DOHH2 (cell line): Measurements from ENCODE around the gene WASL.

Experiments used
- H3F3A ChIP-seq: fragments of 200-600 bp; sonication (generic), shearing (Covaris generic); 2 replicates; pipeline ENCODE4 v1.6.0; 2016; ENCODE audit warnings: antibody characterized with exemption, mild to moderate bottlenecking; ENCODE audit not compliant: control insufficient read depth, insufficient read depth
- H3K27ac ChIP-seq: fragments of 200-600 bp; sonication (generic); 2 replicates; pipeline ENCODE4 v1.5.1; 2014; ENCODE audit warnings: low read depth, mild to moderate bottlenecking, low read length, moderate library complexity
- H3K27me3 ChIP-seq: fragments of 200-600 bp; sonication (generic); 2 replicates; pipeline ENCODE4 v1.6.1; 2014; ENCODE audit warnings: mild to moderate bottlenecking, low read length, mixed read lengths; ENCODE audit not compliant: control insufficient read depth
- H3K36me3 ChIP-seq: fragments of 200-600 bp; sonication (generic); 2 replicates; pipeline ENCODE4 v1.6.1; 2014; ENCODE audit warnings: mild to moderate bottlenecking, low read length, moderate library complexity, mixed read lengths; ENCODE audit not compliant: control insufficient read depth
- H3K4me1 ChIP-seq: fragments of 200-600 bp; sonication (generic); 2 replicates; pipeline ENCODE4 v1.6.1; 2014; ENCODE audit warnings: mild to moderate bottlenecking, low read length, mixed read lengths; ENCODE audit not compliant: control insufficient read depth
- H3K4me2 ChIP-seq: fragments of 200-600 bp; sonication (generic); 2 replicates; pipeline ENCODE4 v1.6.0; 2014; ENCODE audit warnings: mild to moderate bottlenecking, low read length, moderate library complexity
- H3K4me3 ChIP-seq: fragments of 200-600 bp; sonication (generic); 2 replicates; pipeline ENCODE4 v1.5.1; 2014; ENCODE audit warnings: mild to moderate bottlenecking, low read length, mixed read lengths
- H3K79me2 ChIP-seq: fragments of 200-600 bp; sonication (generic); 2 replicates; pipeline ENCODE4 v1.6.1; 2014; ENCODE audit warnings: mild to moderate bottlenecking, low read length, mixed read lengths; ENCODE audit not compliant: control insufficient read depth
- H3K9me2 ChIP-seq: fragments of 200-600 bp; sonication (generic); replicated peaks from 2 replicates; pipeline ENCODE4 v1.6.1; 2014; ENCODE audit warnings: mild to moderate bottlenecking, low read length, mixed read lengths; ENCODE audit not compliant: control insufficient read depth
- H3K9me3 ChIP-seq: fragments of 200-600 bp; sonication (generic); 2 replicates; pipeline ENCODE4 v1.6.1; 2014; ENCODE audit warnings: antibody characterized with exemption, low read length, mixed read lengths; ENCODE audit not compliant: control insufficient read depth, insufficient read depth
- H4K20me1 ChIP-seq: fragments of 200-600 bp; sonication (generic); 2 replicates; pipeline ENCODE4 v1.6.0; 2014; ENCODE audit warnings: low read depth, mild to moderate bottlenecking, antibody characterized with exemption, low read length, moderate library complexity; ENCODE audit not compliant: control insufficient read depth, insufficient read depth
- CTCF ChIP-seq: fragments of 200-600 bp; sonication (generic); IDR thresholded peaks from one replicate; pipeline ENCODE4 v1.5.1; 2014; ENCODE audit warnings: antibody characterized with exemption, mild to moderate bottlenecking, low read depth, low read length; ENCODE audit not compliant: poor library complexity, severe bottlenecking
- EZH2phosphoT487 ChIP-seq: fragments of 200-600 bp; sonication (generic); IDR thresholded peaks from 2 replicates; pipeline ENCODE4 v1.6.1; 2017; ENCODE audit warnings: borderline replicate concordance, mild to moderate bottlenecking, antibody characterized with exemption, low read length, moderate library complexity, mixed read lengths

WASL gene

DNA sequence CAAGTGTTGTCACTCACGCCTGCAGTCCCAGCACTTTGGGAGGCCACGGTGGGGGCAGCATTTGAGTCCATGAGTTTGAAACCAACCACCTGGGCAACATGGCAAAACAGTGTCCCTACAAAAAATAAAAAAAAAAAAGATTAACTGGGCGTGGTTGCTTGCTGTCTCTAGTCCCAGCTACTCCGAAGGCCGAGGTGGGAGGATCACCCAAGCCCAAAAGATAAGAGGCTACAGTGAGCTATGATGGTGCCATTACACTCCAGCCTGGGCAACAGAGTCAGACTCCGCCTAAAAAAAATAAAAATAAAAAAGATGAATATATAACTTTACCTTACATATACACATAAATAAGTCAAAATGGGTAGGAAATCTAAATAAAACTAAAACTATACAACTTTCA is 95.6 kb downstream of the WASL start:
- no peak for TF ChIP-seq CTCF
- TF ChIP-seq EZH2phosphoT487 = no peak
- Histone ChIP-seq H3K9me2 (no peaks in the 10 kb centered on the region; the same call in 1 of the 2 replicates), H3K4me2 (no peak overlapping the region), H3K79me2 (no peaks in the 10 kb centered on the region), H3K4me3 (no peak overlapping the region), H3K4me1 (no peaks in the 10 kb centered on the region), H3K27me3 (peaks cover 3% of the 10 kb centered on the region; the same call in 1 of the 2 replicates), H3K27ac (no peak overlapping the region), H3K9me3 (no peaks in the 10 kb centered on the region), H3K36me3 (no peaks in the 10 kb centered on the region), H4K20me1 (no peaks in the 10 kb centered on the region), H3F3A (no peaks in the 10 kb centered on the region)

GRCh38 chr7:123652406-123652805 is 96.4 kb downstream of the WASL start:
- no peaks in the 10 kb centered on the region; the same call in 1 of the 2 replicates for H3K9me2 ChIP-seq
- H3K4me3 ChIP-seq = no peak overlapping the region
- TF ChIP-seq EZH2phosphoT487 (no peak), CTCF (no peak)

DNA sequence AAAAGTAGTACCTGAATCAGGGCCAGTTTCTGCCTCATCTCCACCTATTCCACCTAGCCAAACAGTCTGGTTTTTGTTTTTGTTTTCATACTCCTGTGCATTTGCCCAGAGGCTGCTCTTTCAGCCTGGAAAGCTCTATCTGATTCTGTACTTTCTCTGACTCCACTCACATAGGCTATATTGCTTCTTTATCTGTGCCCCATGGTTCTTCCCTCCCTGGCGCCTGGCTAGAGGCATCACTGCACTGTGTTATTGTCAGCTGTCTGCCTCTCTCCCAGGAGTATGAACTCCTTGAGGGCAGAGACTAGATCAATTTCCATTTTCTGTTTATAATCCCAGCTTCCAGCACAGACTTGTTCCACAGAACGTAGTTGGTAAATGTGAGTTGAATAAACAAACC is 98.2 kb downstream of the WASL start:
- no peak for TF ChIP-seq CTCF
- no peak for TF ChIP-seq EZH2phosphoT487
- no peak overlapping the region for H3K27ac ChIP-seq
- no peaks in the 10 kb centered on the region for H3K9me3 ChIP-seq
- H3K9me2 ChIP-seq = no peaks in the 10 kb centered on the region; the same call in 1 of the 2 replicates
- no peak overlapping the region for H3K4me3 ChIP-seq
- no peaks in the 10 kb centered on the region for H3K79me2 ChIP-seq
- peaks cover 3% of the 10 kb centered on the region; the same call in 1 of the 2 replicates for H3K27me3 ChIP-seq
- H3F3A ChIP-seq = no peaks in the 10 kb centered on the region
- no peaks in the 10 kb centered on the region for H4K20me1 ChIP-seq
- H3K36me3 ChIP-seq = no peaks in the 10 kb centered on the region
- H3K4me1 ChIP-seq = no peaks in the 10 kb centered on the region
- no peak overlapping the region for H3K4me2 ChIP-seq

More at GRCh38 chr7:123652406-123652805, 96.4 kb downstream of the WASL start:
- no peaks in the 10 kb centered on the region for H3F3A ChIP-seq
- no peaks in the 10 kb centered on the region for H3K9me3 ChIP-seq
- no peak overlapping the region for H3K4me2 ChIP-seq
- peaks cover 3% of the 10 kb centered on the region; the same call in 1 of the 2 replicates for H3K27me3 ChIP-seq
- no peaks in the 10 kb centered on the region for H4K20me1 ChIP-seq
- no peaks in the 10 kb centered on the region for H3K4me1 ChIP-seq
- H3K27ac ChIP-seq = no peak overlapping the region
- H3K36me3 ChIP-seq = no peaks in the 10 kb centered on the region
- H3K79me2 ChIP-seq = no peaks in the 10 kb centered on the region

DNA sequence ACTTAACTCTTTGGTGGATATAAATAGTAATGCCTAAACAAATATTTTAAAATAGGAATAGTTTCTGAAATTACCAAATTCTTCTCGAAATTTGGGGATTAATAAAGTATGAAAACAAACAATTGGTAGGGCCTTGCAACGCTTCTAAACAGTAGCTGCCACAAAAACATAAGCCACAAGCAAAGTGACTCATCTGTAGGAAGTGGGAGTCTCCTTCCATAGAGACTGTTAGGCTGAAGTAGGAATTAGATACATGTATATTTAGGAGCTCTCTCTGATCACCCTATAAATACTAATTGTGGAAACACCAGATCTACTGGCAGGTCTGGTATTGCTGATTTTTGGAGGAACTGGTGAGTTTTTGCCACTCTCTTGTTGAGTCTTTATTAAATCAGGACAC is 98.8 kb downstream of the WASL start:
- no peaks in the 10 kb centered on the region for H3K36me3 ChIP-seq
- no peaks in the 10 kb centered on the region for H4K20me1 ChIP-seq
- no peak overlapping the region for H3K4me3 ChIP-seq
- no peak overlapping the region for H3K27ac ChIP-seq
- H3K9me2 ChIP-seq = no peaks in the 10 kb centered on the region
- H3K4me1 ChIP-seq = no peaks in the 10 kb centered on the region
- no peaks in the 10 kb centered on the region for H3F3A ChIP-seq
- peaks cover 3% of the 10 kb centered on the region; the same call in 1 of the 2 replicates for H3K27me3 ChIP-seq
- H3K79me2 ChIP-seq = no peaks in the 10 kb centered on the region
- H3K4me2 ChIP-seq = no peak overlapping the region
- TF ChIP-seq EZH2phosphoT487 (no peak), CTCF (no peak)
- H3K9me3 ChIP-seq = no peaks in the 10 kb centered on the region
